Endodermal cell (in vitro differentiated cells): Measurements from ENCODE around the gene NR1H4. TPM values are rescaled to one million over a fixed set of nuclear protein-coding genes. Genes with fewer than 3 reads are reported as not detected.
A peak's percentile ranks its signal among the peaks of the same experiment; 100 is the strongest.

Experiments
- DNase-seq: peaks from one replicate; pipeline ENCODE4 v3.0.0-alpha.2; 2017
- H3K27ac ChIP-seq: 2 replicates; pipeline ENCODE4 v1.5.1; 2013; ENCODE audit warnings: mild to moderate bottlenecking, low read depth, low read length, moderate library complexity
- H3K27me3 ChIP-seq: 2 replicates; pipeline ENCODE4 v1.6.1; 2013; ENCODE audit warnings: mild to moderate bottlenecking, low read length, moderate library complexity; ENCODE audit not compliant: insufficient read depth, control insufficient read depth, poor library complexity, severe bottlenecking
- H3K36me3 ChIP-seq: 2 replicates; pipeline ENCODE4 v1.7.0; 2013; ENCODE audit warnings: mild to moderate bottlenecking, low read length, moderate library complexity; ENCODE audit not compliant: control insufficient read depth, insufficient read depth
- H3K4me1 ChIP-seq: one replicate; pipeline ENCODE4 v1.7.0; 2013; ENCODE audit warnings: low read length; ENCODE audit not compliant: control insufficient read depth, insufficient read depth
- H3K4me3 ChIP-seq: 2 replicates; pipeline ENCODE4 v1.5.1; 2013; ENCODE audit warnings: mild to moderate bottlenecking, low read length, moderate library complexity
- H3K9ac ChIP-seq: 2 replicates; pipeline ENCODE4 v1.6.1; 2013; ENCODE audit warnings: mild to moderate bottlenecking, low read length, moderate library complexity; ENCODE audit not compliant: poor library complexity, severe bottlenecking; ENCODE audit errors: extremely low read depth
- H3K9me3 ChIP-seq: 2 replicates; pipeline ENCODE4 v1.6.1; 2013; ENCODE audit warnings: mild to moderate bottlenecking, low read length, moderate library complexity; ENCODE audit not compliant: control insufficient read depth
- H3K27ac Mint-ChIP-seq: 2 replicates; pipeline ENCODE4 v1.8.0; 2020; ENCODE audit warnings: mixed read lengths
- H3K27me3 Mint-ChIP-seq: 2 replicates; pipeline ENCODE4 v1.8.0; 2021; ENCODE audit warnings: mild to moderate bottlenecking, mixed read lengths; ENCODE audit not compliant: insufficient read depth
- H3K36me3 Mint-ChIP-seq: 2 replicates; pipeline ENCODE4 v1.8.0; 2020; ENCODE audit warnings: low read depth, mixed read lengths
- H3K4me1 Mint-ChIP-seq: 2 replicates; pipeline ENCODE4 v1.8.0; 2020; ENCODE audit warnings: mixed read lengths
- H3K4me3 Mint-ChIP-seq: 2 replicates; pipeline ENCODE4 v1.8.0; 2020; ENCODE audit warnings: mild to moderate bottlenecking, moderate library complexity, mixed read lengths
- H3K9me3 Mint-ChIP-seq: 2 replicates; pipeline ENCODE4 v1.8.0; 2020; ENCODE audit warnings: mild to moderate bottlenecking, mixed read lengths
- CTCF ChIP-seq: fragments of 200-600 bp; sonication (generic); conservative IDR thresholded peaks from 2 replicates; pipeline ENCODE4 v1.5.0; 2021; ENCODE audit warnings: antibody characterized with exemption, mild to moderate bottlenecking
- WGBS, 2 experiments: methylation state at CpG; one replicate each; pipeline versions ENCODE4 v1.1.5 to v1.1.7; 2013; ENCODE audit warnings: missing lambda C conversion rate in 2 of 2, mixed read lengths in 1 of 2; ENCODE audit not compliant: insufficient coverage in 1 of 2, insufficient read length in 1 of 2; 5-methylcytosine and 5-hydroxymethylcytosine counted together
- total RNA-seq, 2 donors: library from RNA; stranded (reverse); fragmentation: NEBNext Ultra II Directional in 1 of 2; extraction: Animal tissue kit (Norgen Biotek cat#: 25700) in 1 of 2; gene quantifications; 2 replicates in 1 of 2; 3 replicates in 1 of 2; pipeline ENCODE4 v1.2.1, GENCODE V29; 2021

NR1H4 gene
- total RNA-seq, 2 donors from 2014 or later, result not detected

GRCh38 chr12:100437038-100437841, 36.4 kb upstream of the NR1H4 start:
- peak overlapping the region; percentile 64 for H3K27ac Mint-ChIP-seq
- H3K4me1 Mint-ChIP-seq, result peaks cover 20% of the 10 kb centered on the region
- TF ChIP-seq CTCF, result no peak

DNA sequence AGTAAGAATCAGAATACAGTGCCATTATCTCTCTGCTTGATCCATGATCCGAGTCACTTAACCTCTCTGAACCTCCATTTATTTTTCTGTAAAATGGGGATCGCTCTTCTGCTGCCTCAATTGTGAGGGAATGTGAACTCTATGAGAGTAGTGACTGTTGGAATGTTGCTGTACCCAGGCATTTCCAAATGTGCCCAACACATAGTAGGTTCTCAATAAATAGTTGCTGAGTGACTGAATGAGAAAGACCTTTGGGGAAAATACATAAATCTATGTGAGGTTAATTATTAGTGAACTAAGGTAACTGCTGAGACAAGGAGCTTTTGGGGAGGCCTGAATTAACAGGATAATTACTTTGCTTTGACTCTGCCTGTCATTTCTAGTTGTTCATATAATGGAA, 33.9 kb upstream of the NR1H4 start:
- WGBS, 2 experiments, result 96 to 100% methylated on average over 1 to 2 of the region's 2 CpGs

More at GRCh38 chr12:100437038-100437841, 36.4 kb upstream of the NR1H4 start:
- WGBS, 2 experiments, result 92% methylated on average over 6 of the region's 6 CpGs; no CpG with 5 or more reads in 1 of the 2 experiments
- Histone ChIP-seq H3K9ac (no peak overlapping the region), H3K9me3 (peaks cover 5% of the 10 kb centered on the region), H3K27ac (no peak overlapping the region), H3K36me3 (no peaks in the 10 kb centered on the region), H3K27me3 (no peaks in the 10 kb centered on the region), H3K4me3 (no peak overlapping the region), H3K4me1 (peaks cover 6% of the 10 kb centered on the region)
- Mint-ChIP-seq H3K36me3 (no peaks in the 10 kb centered on the region), H3K4me3 (no peak overlapping the region), H3K27me3 (no peaks in the 10 kb centered on the region), H3K9me3 (no peaks in the 10 kb centered on the region)
- no peak for DNase-seq

DNA sequence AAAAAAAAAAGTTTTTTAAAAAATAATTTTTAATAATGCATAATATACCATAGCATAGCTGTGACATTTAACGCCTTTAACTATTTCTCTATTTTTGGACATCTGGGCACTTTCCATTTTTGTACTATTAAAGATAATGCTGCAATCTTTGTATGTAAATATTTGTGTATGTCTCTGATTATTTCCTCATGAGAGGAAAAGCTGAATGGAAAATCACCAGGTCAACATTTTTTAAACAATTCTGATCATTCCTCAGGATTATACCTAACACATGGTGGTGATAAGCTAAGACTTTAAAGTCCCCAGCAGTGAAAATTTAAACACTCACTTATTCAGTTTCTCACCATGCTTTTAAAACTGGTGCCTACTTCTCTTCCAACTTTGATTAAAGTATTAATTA, 31.3 kb upstream of the NR1H4 start:
- H3K9ac ChIP-seq, result no peak overlapping the region
- DNase-seq, result no peak
- no peak overlapping the region for H3K27ac Mint-ChIP-seq
- no peaks in the 10 kb centered on the region for H3K9me3 Mint-ChIP-seq
- no peaks in the 10 kb centered on the region for H3K27me3 Mint-ChIP-seq
- H3K36me3 ChIP-seq, result no peaks in the 10 kb centered on the region
- H3K9me3 ChIP-seq, result no peaks in the 10 kb centered on the region
- H3K4me3 Mint-ChIP-seq, result no peak overlapping the region
- no peak overlapping the region for H3K27ac ChIP-seq
- no peak overlapping the region for H3K4me3 ChIP-seq
- no peak for TF ChIP-seq CTCF
- peaks cover 6% of the 10 kb centered on the region for H3K4me1 ChIP-seq
- H3K27me3 ChIP-seq, result no peaks in the 10 kb centered on the region
- H3K36me3 Mint-ChIP-seq, result peaks cover 2% of the 10 kb centered on the region
- peaks cover 24% of the 10 kb centered on the region for H3K4me1 Mint-ChIP-seq
- WGBS, 2 experiments, result no CpG with 5 or more reads among the region's 1 CpG

More for the DNA sequence above, 33.9 kb upstream of the NR1H4 start:
- Mint-ChIP-seq H3K4me1 (peaks cover 25% of the 10 kb centered on the region), H3K9me3 (no peaks in the 10 kb centered on the region), H3K27ac (no peak overlapping the region), H3K27me3 (no peaks in the 10 kb centered on the region), H3K4me3 (no peak overlapping the region), H3K36me3 (no peaks in the 10 kb centered on the region)
- TF ChIP-seq CTCF, result no peak
- Histone ChIP-seq H3K36me3 (no peaks in the 10 kb centered on the region), H3K4me3 (no peak overlapping the region), H3K27ac (no peak overlapping the region), H3K9ac (no peak overlapping the region), H3K9me3 (no peaks in the 10 kb centered on the region), H3K27me3 (no peaks in the 10 kb centered on the region), H3K4me1 (peaks cover 6% of the 10 kb centered on the region)
- no peak for DNase-seq
